ENCODE measurements around the gene SPATA31E1. TPM values are rescaled to one million over a fixed set of nuclear protein-coding genes. Genes with fewer than 3 reads are reported as not detected.

SPATA31E1 gene
- total and polyA plus RNA-seq, 10 of the 15 experiments (the other 5 are each of a cell fraction or from before 2014, with no cell fraction given) = not detected

GRCh38 chr9:87885484-87886189, 3.0 kb downstream of the SPATA31E1 start:
- in situ Hi-C loops (cut with MboI) (no loop called here), intact Hi-C loops (cut with micrococcal nuclease; ENCODE audit: unreplicated experiment) (no loop called here)
- POLR2A ChIA-PET = no interaction called here
- TF ChIP-seq PBX3 (IDR thresholded peaks at IDR 0.05; ENCODE audit: insufficient replicate concordance, low read depth, low read length) (no peak), NR2C1 (IDR thresholded peaks at IDR 0.05) (no peak), CUX1 (IDR thresholded peaks at IDR 0.05; ENCODE audit: insufficient replicate concordance, low read depth, low read length) (no peak), MEF2A (IDR thresholded peaks at IDR 0.05; ENCODE audit: insufficient read depth, low read depth, low read length) (no peak), EGR1 (IDR thresholded peaks at IDR 0.05; ENCODE audit: borderline replicate concordance in 1 of 2, low read depth in 2 of 2, low read length in 2 of 2) (no peak), SUZ12 (IDR thresholded peaks at IDR 0.05; ENCODE audit: unreplicated experiment) (no peak), IKZF2 (IDR thresholded peaks at IDR 0.05) (no peak), RCOR1 (conservative IDR thresholded peaks at IDR 0.05; ENCODE audit: low read depth, low read length) (no peak), TARDBP (IDR thresholded peaks at IDR 0.05; ENCODE audit: borderline replicate concordance) (no peak), JUND (IDR thresholded peaks at IDR 0.05; ENCODE audit: low read depth, low read length) (no peak), ZBTB11 (CRISPR knock-in tag; IDR thresholded peaks at IDR 0.05) (no peak), EP300 (IDR thresholded peaks at IDR 0.05; ENCODE audit: borderline replicate concordance in 1 of 2, control insufficient read depth in 1 of 2, low read depth in 2 of 2, low read length in 2 of 2) (no peak)

More at GRCh38 chr9:87885484-87886189, 3.0 kb downstream of the SPATA31E1 start:
- FAIRE-seq (no peak), DNase-seq (ENCODE audit: low read depth, low spot score) (no peak), ATAC-seq (no peak)
- Histone ChIP-seq H3K4me2 (ENCODE audit: control insufficient read depth, insufficient read depth) (no peak overlapping the region), H3K9me3 (replicated peaks; ENCODE audit: control insufficient read depth, insufficient read depth, low read length) (no peaks in the 10 kb centered on the region), H3K4me1 (ENCODE audit: control insufficient read depth, insufficient read depth, low read length) (no peaks in the 10 kb centered on the region), H3K4me3 (no peak overlapping the region), H3K27ac (ENCODE audit: control insufficient read depth, insufficient read depth) (no peak overlapping the region), H3K79me2 (ENCODE audit: control insufficient read depth, insufficient read depth, low read length) (no peaks in the 10 kb centered on the region), H3K9ac (ENCODE audit: control insufficient read depth, insufficient read depth, low read length) (no peak overlapping the region), H3K27me3 (replicated peaks in 1 of 2; ENCODE audit: control insufficient read depth in 2 of 2, insufficient read depth in 2 of 2, low read length in 1 of 2) (no peaks in the 10 kb centered on the region), H2AFZ (ENCODE audit: control insufficient read depth, low read depth, low read length) (no peak overlapping the region), H3K36me3 (ENCODE audit: control insufficient read depth in 2 of 2, insufficient read depth in 2 of 2, low read length in 1 of 2) (no peaks in the 10 kb centered on the region), H4K20me1 (ENCODE audit: control insufficient read depth, insufficient read depth) (no peaks in the 10 kb centered on the region)
- BruUV-seq (replicated peaks) = no TSS peak
- RAD21 ChIA-PET (ENCODE audit: unreplicated experiment) = no interaction called here
- CTCF ChIA-PET = no interaction called here
- 27% methylated on average over 13 of the region's 13 CpGs for WGBS (ENCODE audit: insufficient coverage, insufficient replicate concordance, low lambda C conversion rate, missing lambda C conversion rate)
- SMC1A ChIA-PET (ENCODE audit: uncharacterized antibody, unreplicated experiment) = no interaction called here

Measured in GM12878 (cell line).